Measurements from ENCODE around the gene AGAP1. TPM values are rescaled to one million over a fixed set of nuclear protein-coding genes. Genes with fewer than 3 reads are reported as not detected.

AGAP1 gene
- total RNA-seq, 1 experiment from 2014 or later: 25.8 TPM

DNA sequence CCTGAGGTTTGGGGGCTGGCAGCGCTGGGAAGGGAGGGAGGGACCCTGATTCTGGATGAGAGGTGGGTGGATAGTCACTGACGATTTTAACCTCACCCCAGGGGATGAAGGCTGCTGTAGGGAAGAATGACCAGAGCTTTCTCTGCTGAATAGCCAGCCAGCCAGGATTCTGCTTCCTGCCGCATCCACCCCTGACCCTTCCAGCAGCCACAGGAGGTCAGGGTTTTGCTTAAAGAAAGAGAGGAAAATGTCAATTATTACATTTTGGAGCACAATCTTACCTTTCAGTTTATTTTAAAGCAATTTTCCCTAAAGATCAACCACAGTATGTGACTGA lies 456.6 kb downstream of the AGAP1 start:
- H3K4me2 ChIP-seq (ENCODE audit: insufficient read depth, insufficient read length, low read length): no peak overlapping the region

More for the DNA sequence above, 456.6 kb downstream of the AGAP1 start:
- Histone ChIP-seq H3K79me2 (ENCODE audit: insufficient read depth, low read length) (no peaks in the 10 kb centered on the region), H2BK20ac (ENCODE audit: low read depth, low read length, poor library complexity, severe bottlenecking) (no peak overlapping the region), H4K20me1 (ENCODE audit: control insufficient read depth, insufficient read depth, insufficient read length) (no peaks in the 10 kb centered on the region), H3K56ac (ENCODE audit: insufficient read length, low read depth, low read length) (no peak overlapping the region), H3K4ac (ENCODE audit: low read depth, low read length) (no peak overlapping the region), H2BK15ac (ENCODE audit: low read depth, low read length) (no peak overlapping the region), H3K23ac (ENCODE audit: insufficient read length, low read depth, low read length) (no peak overlapping the region), H3K79me1 (ENCODE audit: insufficient read depth, low read depth, low read length, poor library complexity, severe bottlenecking) (no peaks in the 10 kb centered on the region), H3K4me1 (ENCODE audit: insufficient read depth, low read length) (peaks cover 7% of the 10 kb centered on the region; the same call in 1 of the 2 replicates), H4K8ac (replicated peaks; ENCODE audit: insufficient read length, low read depth, low read length) (no peak overlapping the region), H2BK5ac (ENCODE audit: insufficient read length, low read length) (no peak overlapping the region), H4K5ac (ENCODE audit: insufficient read length, low read depth, low read length) (no peak overlapping the region), H3K18ac (ENCODE audit: insufficient read length, low read depth, low read length) (no peak overlapping the region), H3K27me3 (ENCODE audit: insufficient read depth, low read length) (no peaks in the 10 kb centered on the region), H3T11ph (ENCODE audit: low read length) (no peak overlapping the region), H2AK5ac (ENCODE audit: insufficient read length, low read length) (no peak overlapping the region), H3K14ac (ENCODE audit: insufficient read depth, low read length) (no peak overlapping the region), H3K9me3 (ENCODE audit: control insufficient read depth, low read depth, low read length) (no peaks in the 10 kb centered on the region), H3K27ac (ENCODE audit: insufficient read length, low read depth, low read length) (no peak overlapping the region), H2BK12ac (ENCODE audit: insufficient read length, low read depth, low read length) (no peak overlapping the region), H2AFZ (ENCODE audit: low read length) (no peak overlapping the region), H4K91ac (ENCODE audit: insufficient read length, low read depth, low read length) (no peak overlapping the region), H3K9ac (ENCODE audit: extremely low read depth, insufficient read length, low read length) (no peak overlapping the region), H2BK120ac (ENCODE audit: low read depth, low read length, poor library complexity, severe bottlenecking) (no peak overlapping the region), H3K23me2 (ENCODE audit: insufficient read length, low read depth, low read length, poor library complexity, severe bottlenecking) (peaks cover 3% of the 10 kb centered on the region)
- Mint-ChIP-seq H3K4me1 (peaks cover 32 to 35% of the 10 kb centered on the region in 2 experiments), H3K9me3 (no peaks in the 10 kb centered on the region), H3K27ac (peak overlapping the region in 2 of 3 experiments; percentile 20 to 21; a peak in 2 of 7 replicates), H3K4me3 (peak overlapping the region in 1 of 2 experiments; percentile 23; a peak in 1 of 5 replicates), H3K36me3 (ENCODE audit: insufficient read depth in 1 of 3, low read depth in 3 of 3) (peaks cover 0 to 2% (median 0%) of the 10 kb centered on the region in 3 experiments; a peak in 1 of 7 replicates), H3K27me3 (ENCODE audit: low read depth) (0 out of 2 replicates have a peak, but pooled peaks cover 1% of the 10 kb centered on the region)
- no CpG with 5 or more reads among the region's 3 CpGs for WGBS (ENCODE audit: extremely low coverage, insufficient read length, low lambda C conversion rate)
- no peak for TF ChIP-seq CTCF (conservative IDR thresholded peaks at IDR 0.05)
- DNase-seq: peak; percentile 51

Data from H9 (cell line).